Measurements from ENCODE around the gene TARDBP.
"Not testable (repeated sequence)": the region's sequence is repeated elsewhere in the genome, so short reads cannot be mapped to it uniquely, and the experiment has no call there.

Gene TARDBP

GRCh38 chr1:11039351-11040104 is 27.1 kb downstream of the TARDBP start:
- H3K27ac ChIP-seq: no peak overlapping the region
- no peak for TF ChIP-seq CTCF (conservative IDR thresholded peaks at IDR 0.05)

- H3K27ac ChIP-seq: not testable (repeated sequence)
These were observed 27.6 kb downstream of the TARDBP start for GRCh38 chr1:11040105-11040429.

GRCh38 chr1:11041048-11041447 is 28.6 kb downstream of the TARDBP start:
- H3K27ac ChIP-seq: no peak overlapping the region
- TF ChIP-seq CTCF (conservative IDR thresholded peaks at IDR 0.05): no peak

- H3K27ac ChIP-seq: no peak overlapping the region
- TF ChIP-seq CTCF (conservative IDR thresholded peaks at IDR 0.05): no peak
These were observed 29.6 kb downstream of the TARDBP start for GRCh38 chr1:11042065-11042464.

- TF ChIP-seq CTCF (conservative IDR thresholded peaks at IDR 0.05): no peak
- H3K27ac ChIP-seq: no peak overlapping the region
These were observed 30.8 kb downstream of the TARDBP start for GRCh38 chr1:11042995-11043874.

- no peak for TF ChIP-seq CTCF (conservative IDR thresholded peaks at IDR 0.05)
- no peak overlapping the region for H3K27ac ChIP-seq
These were observed 31.8 kb downstream of the TARDBP start for GRCh38 chr1:11044086-11044848.

- TF ChIP-seq CTCF (conservative IDR thresholded peaks at IDR 0.05): no peak
- H3K27ac ChIP-seq: no peak overlapping the region
These were observed 32.5 kb downstream of the TARDBP start for GRCh38 chr1:11044849-11045427.

Data from VCaP (cell line).